Astrocyte of the cerebellum (primary cell): ENCODE measurements around the gene TMED9.

ENCODE experiments used
- DNase-seq: peaks from one replicate; pipeline ENCODE4 v3.0.0-alpha.2; 2011; ENCODE audit warnings: low read depth
- H3K4me3 ChIP-seq: 2 replicates; pipeline ENCODE4 v1.5.1; 2011; ENCODE audit warnings: mild to moderate bottlenecking, low read depth, low read length, moderate library complexity
- CTCF ChIP-seq: IDR thresholded peaks from 2 replicates; pipeline ENCODE4 v1.5.1; 2012; ENCODE audit warnings: low read length, low read depth, moderate library complexity, mild to moderate bottlenecking; ENCODE audit errors: missing control alignments
- in situ Hi-C: cut with HindIII; loops from 2 replicates; pipeline ENCODE4 v1.10.0; 2017; ENCODE audit warnings: low sequenced_read_pairs

Gene TMED9

GRCh38 chr5:177608243-177609075, 16.5 kb downstream of the TMED9 start:
- no peak overlapping the region for H3K4me3 ChIP-seq
- in situ Hi-C loops, result no loop called here
- no peak for DNase-seq
- no peak for TF ChIP-seq CTCF

GRCh38 chr5:177609076-177610059, 17.4 kb downstream of the TMED9 start:
- no peak for DNase-seq
- in situ Hi-C loops, result no loop called here
- no peak overlapping the region for H3K4me3 ChIP-seq

GRCh38 chr5:177610131-177610769, 18.2 kb downstream of the TMED9 start:
- no peak for DNase-seq
- H3K4me3 ChIP-seq, result no peak overlapping the region
- no peak for TF ChIP-seq CTCF

More at GRCh38 chr5:177609076-177610059, 17.4 kb downstream of the TMED9 start:
- TF ChIP-seq CTCF, result no peak

GRCh38 chr5:177610770-177611445, 18.9 kb downstream of the TMED9 start:
- H3K4me3 ChIP-seq, result no peak overlapping the region
- DNase-seq, result no peak
- TF ChIP-seq CTCF, result no peak
- in situ Hi-C loops, result no loop called here

More at GRCh38 chr5:177610131-177610769, 18.2 kb downstream of the TMED9 start:
- in situ Hi-C loops, result no loop called here

- DNase-seq, result no peak
- no peak overlapping the region for H3K4me3 ChIP-seq
- in situ Hi-C loops, result no loop called here
- TF ChIP-seq CTCF, result no peak
Observed at GRCh38 chr5:177611446-177612214, 19.6 kb downstream of the TMED9 start.
